HuH-7.5 (cell line): Measurements from ENCODE around the gene FGD2.
A peak's percentile ranks its signal among the peaks of the same experiment; 100 is the strongest.
"Not testable (repeated sequence)": the region's sequence is repeated elsewhere in the genome, so short reads cannot be mapped to it uniquely, and the experiment has no call there.

Source experiments
- DNase-seq: peaks from one replicate; pipeline ENCODE4 v3.0.0; 2011; ENCODE audit warnings: low spot score

FGD2 gene

DNA sequence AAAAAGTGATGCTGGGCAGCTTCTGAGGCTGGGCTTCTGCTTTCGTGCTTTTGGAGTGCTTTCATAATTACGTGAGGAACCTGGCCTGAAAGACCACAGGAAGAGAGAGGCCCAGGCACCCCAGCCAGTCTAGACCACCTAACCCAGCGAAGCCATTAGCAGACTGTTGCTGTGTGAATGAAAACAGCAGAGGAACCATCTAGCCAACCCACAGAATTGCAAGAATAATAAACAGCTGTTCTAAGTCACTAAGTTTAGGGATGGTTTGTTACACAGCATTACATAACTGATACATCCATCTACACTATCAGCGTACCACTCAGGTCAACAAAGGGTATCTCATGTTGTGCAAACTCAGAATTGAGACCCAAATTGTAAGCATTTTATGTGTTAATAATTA lies 34.5 kb downstream of the FGD2 start:
- DNase-seq: no peak

DNA sequence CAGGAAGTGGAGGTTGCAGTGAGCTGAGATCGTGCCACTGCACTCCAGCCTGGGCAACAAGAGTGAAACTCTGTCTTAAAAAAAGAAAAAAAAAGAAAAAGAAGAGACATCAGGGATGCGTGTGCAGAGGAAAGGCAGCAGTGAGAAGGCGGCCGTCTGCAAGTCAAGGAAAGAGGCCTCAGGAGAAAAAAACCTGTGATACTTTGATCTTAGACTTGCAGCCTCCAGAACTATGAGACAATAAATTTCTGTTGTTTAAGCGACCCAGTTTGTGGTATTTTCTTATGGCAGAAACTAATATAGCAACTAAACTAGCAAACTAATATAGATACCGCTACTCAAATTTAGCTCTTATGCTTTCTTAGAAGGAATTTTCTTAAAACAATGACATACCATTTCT lies 36.1 kb downstream of the FGD2 start:
- no peak for DNase-seq

GRCh38 chr6:37042150-37042549 lies 36.7 kb downstream of the FGD2 start:
- no peak for DNase-seq

- DNase-seq: not testable (repeated sequence)
Observed at GRCh38 chr6:37043091-37043490, 37.6 kb downstream of the FGD2 start.

GRCh38 chr6:37047346-37047688 lies 41.9 kb downstream of the FGD2 start:
- no peak for DNase-seq

GRCh38 chr6:37047689-37048402 lies 42.4 kb downstream of the FGD2 start:
- DNase-seq: no peak

DNA sequence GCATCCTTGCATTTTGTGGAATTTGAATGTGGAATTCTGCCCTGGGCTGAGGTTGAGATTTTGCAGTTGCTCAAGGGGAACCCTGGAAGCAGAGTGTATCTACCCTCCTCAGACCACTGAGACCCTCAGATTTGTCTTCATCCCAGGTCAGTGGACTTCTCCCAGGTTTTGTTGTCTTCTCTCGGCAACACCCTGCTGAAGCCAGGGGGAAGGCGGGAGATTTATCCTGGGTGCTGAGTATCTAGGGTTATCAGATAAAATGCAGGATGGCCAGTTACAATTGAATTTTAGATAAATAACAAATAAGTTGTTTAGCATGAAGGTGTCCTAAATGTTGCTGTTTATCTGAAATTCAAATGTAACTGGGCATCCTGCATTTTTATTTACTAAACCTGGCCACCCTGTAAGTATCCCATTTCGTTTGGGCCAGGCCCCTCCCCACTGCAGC lies 43.0 kb downstream of the FGD2 start:
- no peak for DNase-seq

GRCh38 chr6:37048851-37049757 lies 43.6 kb downstream of the FGD2 start:
- DNase-seq: no peak

- no peak for DNase-seq
Observed at GRCh38 chr6:37049758-37050044, 44.2 kb downstream of the FGD2 start.

DNA sequence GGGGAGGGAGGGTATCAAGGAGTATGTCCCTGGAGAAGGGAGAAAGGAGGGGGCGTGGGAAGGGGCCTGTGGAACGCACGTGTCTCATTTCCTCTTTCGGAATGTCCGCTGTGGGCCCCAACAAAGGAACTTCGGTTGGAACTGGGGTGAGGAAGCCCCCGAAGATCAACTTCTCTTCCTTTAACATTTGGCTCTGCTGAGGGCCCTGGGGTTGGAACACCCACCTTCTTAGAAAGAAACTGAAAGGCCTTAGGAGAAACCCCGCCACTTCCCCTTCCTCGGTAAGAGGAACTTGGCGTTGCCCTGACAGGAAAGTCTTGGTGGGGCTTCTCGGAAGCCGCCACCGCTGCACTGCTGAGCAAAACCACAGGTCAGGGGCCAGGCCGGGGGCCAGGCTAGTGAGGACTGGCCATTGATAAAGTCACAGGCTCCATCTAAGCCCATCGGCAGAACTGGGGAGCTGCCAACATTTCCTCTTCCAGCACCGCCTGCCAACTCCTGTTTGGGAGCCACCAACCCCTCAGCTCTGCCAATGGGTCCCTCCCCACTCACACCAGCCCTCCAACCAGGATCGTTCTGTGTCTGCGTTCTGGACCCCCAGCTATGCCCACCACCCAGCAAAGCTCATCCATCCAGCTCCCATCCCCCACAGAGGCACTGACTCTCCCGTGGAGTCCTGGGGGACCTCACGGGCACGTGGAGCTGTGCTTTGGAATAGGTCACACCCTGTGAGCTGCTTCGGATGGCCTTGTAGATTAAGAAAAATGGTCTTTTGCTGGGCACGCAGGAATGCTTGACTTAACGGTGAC lies 44.8 kb downstream of the FGD2 start:
- DNase-seq: no peak

DNA sequence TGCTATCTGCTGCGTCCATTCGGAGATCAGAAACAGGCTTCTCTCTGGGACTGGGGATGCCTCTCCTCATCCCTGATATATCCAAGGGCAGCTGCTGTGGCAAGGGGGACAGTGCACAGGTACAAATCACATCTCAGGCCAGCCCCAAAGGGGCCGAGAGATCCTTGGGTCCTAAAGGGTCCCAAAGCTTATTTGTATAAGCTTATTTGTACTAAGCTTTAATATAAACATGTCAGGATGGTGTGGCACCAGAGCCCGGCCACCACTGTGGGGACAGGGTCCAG lies 45.3 kb downstream of the FGD2 start:
- DNase-seq: no peak

DNA sequence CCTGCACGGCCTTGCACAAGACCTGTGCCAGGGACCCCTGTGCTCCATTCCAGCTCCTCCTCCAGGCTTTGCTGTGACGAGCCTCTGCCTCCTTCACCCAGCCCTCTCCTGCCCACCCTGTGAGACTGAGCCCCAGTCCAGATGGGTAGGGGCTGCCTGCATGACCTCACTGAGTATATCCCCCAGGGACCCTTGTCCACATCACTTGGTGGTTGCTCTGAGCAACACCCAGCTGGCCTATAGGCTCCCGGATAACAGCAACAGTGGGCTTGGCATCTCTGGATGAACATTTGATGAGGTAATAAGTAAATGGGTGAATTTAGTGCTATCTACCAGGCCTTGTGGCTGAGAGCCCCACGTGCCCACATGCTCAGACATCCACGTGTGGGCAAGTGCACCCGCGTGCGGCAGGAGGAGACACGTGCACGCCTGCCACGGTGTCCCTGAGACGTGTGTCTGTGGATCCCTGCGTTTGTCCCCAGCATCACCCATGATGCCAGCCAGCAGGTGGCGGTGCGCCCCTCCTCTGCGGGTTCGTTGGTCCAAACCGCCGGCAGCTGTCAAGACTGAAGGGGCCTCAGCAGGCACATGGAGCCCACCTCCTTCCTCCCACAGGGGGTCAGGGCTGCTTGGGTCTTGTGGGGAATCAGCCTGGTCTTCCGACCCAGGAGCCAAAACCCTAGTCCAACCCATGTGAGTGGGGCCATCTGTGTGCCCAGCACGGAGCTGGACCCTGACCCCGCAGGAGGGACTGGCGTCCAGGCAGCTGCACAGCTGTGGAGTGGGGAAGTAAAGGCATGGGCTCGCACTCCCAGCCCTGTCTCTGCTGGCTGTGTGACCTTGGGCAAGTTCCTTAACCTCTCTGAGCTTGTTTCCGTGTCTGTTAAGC lies 45.9 kb downstream of the FGD2 start:
- peak; percentile 72 for DNase-seq

DNA sequence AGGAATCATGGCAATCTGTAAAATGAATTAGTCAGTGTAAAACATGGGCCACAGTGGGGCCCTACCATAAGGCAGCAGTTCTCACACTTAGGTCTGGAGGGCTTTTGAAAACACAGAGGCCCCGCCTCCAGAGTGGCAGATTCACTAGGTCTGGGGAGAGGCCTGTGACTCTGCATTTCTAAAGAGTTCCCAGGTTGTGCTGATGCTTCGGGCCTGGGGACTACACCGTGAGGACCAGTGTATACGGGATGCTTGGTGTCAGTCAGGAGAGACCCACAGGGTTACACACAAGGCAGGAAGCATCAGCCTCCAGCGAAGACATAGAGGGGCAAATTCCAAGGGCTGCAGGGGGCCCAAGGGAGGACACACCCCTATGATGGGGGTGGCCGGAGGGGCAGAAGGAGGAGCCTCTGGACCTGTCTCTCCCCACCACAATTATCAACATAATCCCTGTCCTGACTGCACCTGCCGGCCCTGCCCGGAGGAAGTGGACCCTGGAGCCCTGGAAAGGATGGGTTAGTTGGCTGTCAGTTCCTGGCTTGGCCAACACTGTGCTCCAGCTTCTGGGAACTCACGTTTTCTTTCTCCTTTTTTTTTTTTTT lies 46.7 kb downstream of the FGD2 start:
- DNase-seq: no peak

DNA sequence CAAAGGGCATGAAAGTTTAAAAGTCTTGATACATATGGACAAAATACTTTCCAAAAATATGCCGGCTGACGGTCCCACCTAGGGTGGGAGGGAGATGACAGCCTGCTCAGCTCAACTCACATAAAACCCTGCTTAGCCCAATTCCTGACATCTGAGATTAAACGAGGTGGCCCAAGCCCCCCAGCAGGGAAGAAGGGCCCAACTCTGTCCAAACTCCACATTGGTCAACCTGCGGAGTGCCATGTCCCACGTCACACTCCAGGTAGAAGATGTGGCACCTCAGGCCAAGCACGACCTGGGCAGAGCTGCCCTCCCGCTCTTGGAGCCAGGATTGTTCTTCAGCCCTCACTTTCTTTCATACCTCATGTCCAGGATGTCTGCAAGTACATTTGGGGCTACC lies 48.2 kb downstream of the FGD2 start:
- DNase-seq: no peak

- no peak for DNase-seq
Observed at GRCh38 chr6:37054171-37054570, 48.7 kb downstream of the FGD2 start.

DNA sequence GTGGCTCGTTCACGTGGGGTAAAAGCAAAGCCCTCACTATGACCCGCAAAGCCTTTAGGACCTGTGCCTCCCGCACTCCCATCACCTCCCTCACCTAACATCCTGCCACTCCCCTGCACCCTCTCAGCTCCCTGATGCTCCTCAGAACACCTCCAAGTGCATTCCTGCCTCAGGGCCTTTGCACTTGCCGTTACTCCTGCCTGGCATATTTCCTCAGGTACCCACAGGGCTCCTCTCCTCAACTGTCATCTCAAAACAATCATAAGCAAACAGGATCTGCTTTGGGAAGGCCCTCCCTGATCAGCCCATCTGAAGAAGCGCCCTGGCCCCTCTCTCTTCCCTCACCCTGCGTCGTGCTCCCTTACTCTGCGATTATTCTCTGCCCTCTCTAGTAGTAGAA lies 49.1 kb downstream of the FGD2 start:
- DNase-seq: no peak

GRCh38 chr6:37056112-37056403 lies 50.6 kb downstream of the FGD2 start:
- no peak for DNase-seq

DNA sequence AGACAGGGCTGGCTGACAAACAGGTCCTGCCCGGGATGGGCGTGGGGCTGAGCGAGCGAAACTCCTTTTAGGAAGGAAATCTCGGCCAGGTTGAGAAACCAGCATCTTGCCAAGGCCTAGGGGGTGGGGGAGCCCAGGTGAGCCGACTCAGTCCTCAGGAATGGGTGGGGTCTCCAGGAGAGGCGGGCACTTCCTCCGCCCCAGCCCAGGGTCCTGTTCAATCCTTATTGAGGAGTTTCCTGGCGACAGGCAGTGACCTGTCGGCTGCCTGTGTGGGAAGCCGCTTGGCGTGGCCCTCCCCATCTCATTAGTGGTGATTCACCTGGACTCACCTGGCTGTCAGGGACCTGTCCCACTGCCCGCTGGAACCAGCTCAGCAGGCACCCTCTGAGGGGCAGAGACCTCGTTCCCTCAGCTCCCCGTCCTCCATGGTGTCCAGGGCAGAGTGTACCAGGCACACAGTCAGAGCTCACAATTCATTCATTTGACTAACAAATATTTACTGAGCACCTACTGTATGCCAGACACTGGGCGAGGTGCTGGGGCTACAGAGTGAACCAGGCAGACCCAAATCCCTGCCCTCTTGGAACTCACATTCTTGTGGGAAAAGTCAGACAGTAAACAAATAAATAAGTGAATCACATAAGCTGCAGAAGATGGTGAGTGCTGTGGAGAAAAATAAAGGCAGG lies 51.1 kb downstream of the FGD2 start:
- DNase-seq: no peak

GRCh38 chr6:37057128-37057471 lies 51.6 kb downstream of the FGD2 start:
- DNase-seq: no peak

GRCh38 chr6:37057678-37058077 lies 52.2 kb downstream of the FGD2 start:
- DNase-seq: no peak

- no peak for DNase-seq
Observed at GRCh38 chr6:37058084-37058586, 52.7 kb downstream of the FGD2 start.
